Psoas muscle (tissue), 8 donors: Measurements from ENCODE around the gene CNNM3. TPM values are rescaled to one million over a fixed set of nuclear protein-coding genes. Genes with fewer than 3 reads are reported as not detected.

Experiments
- ATAC-seq, 4 donors: fragments of 200-7000 bp; cut with Tn5 transposase; one replicate each; pipeline ENCODE4 v1.9.1; 2020; ENCODE audit warnings: moderate library complexity in 3 of 4, mild to moderate bottlenecking in 2 of 4
- DNase-seq, 2 donors: peaks; one replicate each; pipeline ENCODE4 v3.0.0-alpha.2; 2020
- H3K27ac ChIP-seq: fragments of 200-600 bp; one replicate; pipeline ENCODE4 v1.8.0; 2022
- H3K27me3 ChIP-seq, 3 donors: fragments of 200-600 bp in 1 of 3; one replicate each; pipeline versions ENCODE4 v1.6.1 to v1.8.0; 2013 to 2022; ENCODE audit warnings: low read length in 2 of 3, mild to moderate bottlenecking in 2 of 3, moderate library complexity in 1 of 3; ENCODE audit not compliant: insufficient read depth in 3 of 3
- H3K36me3 ChIP-seq, 2 donors: fragments of 200-600 bp in 1 of 2; one replicate each; pipeline versions ENCODE4 v1.6.1 to v1.8.0; 2013 to 2022; ENCODE audit warnings: low read depth in 1 of 2, mild to moderate bottlenecking in 1 of 2, moderate library complexity in 1 of 2; ENCODE audit not compliant: insufficient read depth in 1 of 2
- H3K4me1 ChIP-seq: fragments of 200-600 bp; one replicate; pipeline ENCODE4 v1.8.0; 2022
- H3K4me3 ChIP-seq: fragments of 200-600 bp; one replicate; pipeline ENCODE4 v1.8.0; 2022; ENCODE audit warnings: mild to moderate bottlenecking
- H3K9me3 ChIP-seq: fragments of 200-600 bp; one replicate; pipeline ENCODE4 v1.8.0; 2022
- WGBS, 3 donors: extraction: QIAGEN DNeasy Blood & Tissue Kit; methylation state at CpG; one replicate each; pipeline versions ENCODE4 v1.1.6 to v1.1.7; 2013; 5-methylcytosine and 5-hydroxymethylcytosine counted together
- intact Hi-C, 2 donors: fragments of 100-400 bp; cut with DNase I; formaldehyde crosslinking; loops; one replicate each; pipeline versions ENCODE4 v1.11.0 to v1.14.2; 2022
- polyA plus RNA-seq, 3 donors: library from polyadenylated mRNA; stranded (reverse); fragments of 200-250 nt; gene quantifications; one replicate each; pipeline ENCODE4 v1.2.3, GENCODE V29; 2013
- total RNA-seq, 4 donors: library from RNA; stranded (reverse); fragmentation: NEBNext Ultra II Directional in 2 of 4; extraction: Animal tissue kit (Norgen Biotek cat#: 25700) in 2 of 4; gene quantifications; one replicate each; pipeline versions ENCODE4 v1.2.1 to v1.2.4, GENCODE V29; 2021 to 2023
- TF ChIP-seq, protein P1 (sequence below): fragments of 200-600 bp; IDR thresholded peaks from one replicate; pipeline ENCODE4 v1.8.0; 2022; ENCODE audit warnings: antibody characterized with exemption
- donor health status: healthy with polysubstance abuse.
- donor health status: DM: no; HTN: no; CAD: no; lungs with moderate emphysema.
- donor health status: Bipolar disorder and iron deficiency.
- donor health status: healthy.
- donor health status: DM: yes; HTN: yes; CAD: no.
- donor health status: DM: no; HTN: no; CAD: no.
- donor health status: DM: no; HTN: no; CAD: no.
- donor health status: DM: yes; HTN: yes; CAD: no.

Gene CNNM3
- total and polyA plus RNA-seq, 7 donors = 4.2 to 12.6 (median 7.7) TPM

DNA sequence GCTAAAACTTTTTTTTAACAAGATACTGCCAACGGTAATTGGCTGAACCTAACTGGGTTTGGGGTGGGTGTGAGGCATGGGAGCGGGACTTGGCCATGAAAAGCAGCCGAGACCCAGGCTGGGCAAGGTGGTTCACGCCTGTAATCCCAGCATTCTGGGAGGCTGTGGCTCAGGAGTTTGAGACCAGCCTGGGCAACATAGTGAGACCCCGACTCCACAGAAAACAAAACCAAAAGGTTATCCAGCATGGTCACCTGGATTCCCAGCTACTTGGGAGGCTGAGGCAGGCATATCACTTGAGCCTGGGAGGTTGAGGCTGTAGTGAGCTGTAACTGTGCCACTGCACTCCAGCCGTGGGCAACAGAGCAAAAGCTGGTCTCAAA, 64.8 kb downstream of the CNNM3 start:
- ATAC-seq (no peak), DNase-seq (no peak)
- TF ChIP-seq, protein P1, sequence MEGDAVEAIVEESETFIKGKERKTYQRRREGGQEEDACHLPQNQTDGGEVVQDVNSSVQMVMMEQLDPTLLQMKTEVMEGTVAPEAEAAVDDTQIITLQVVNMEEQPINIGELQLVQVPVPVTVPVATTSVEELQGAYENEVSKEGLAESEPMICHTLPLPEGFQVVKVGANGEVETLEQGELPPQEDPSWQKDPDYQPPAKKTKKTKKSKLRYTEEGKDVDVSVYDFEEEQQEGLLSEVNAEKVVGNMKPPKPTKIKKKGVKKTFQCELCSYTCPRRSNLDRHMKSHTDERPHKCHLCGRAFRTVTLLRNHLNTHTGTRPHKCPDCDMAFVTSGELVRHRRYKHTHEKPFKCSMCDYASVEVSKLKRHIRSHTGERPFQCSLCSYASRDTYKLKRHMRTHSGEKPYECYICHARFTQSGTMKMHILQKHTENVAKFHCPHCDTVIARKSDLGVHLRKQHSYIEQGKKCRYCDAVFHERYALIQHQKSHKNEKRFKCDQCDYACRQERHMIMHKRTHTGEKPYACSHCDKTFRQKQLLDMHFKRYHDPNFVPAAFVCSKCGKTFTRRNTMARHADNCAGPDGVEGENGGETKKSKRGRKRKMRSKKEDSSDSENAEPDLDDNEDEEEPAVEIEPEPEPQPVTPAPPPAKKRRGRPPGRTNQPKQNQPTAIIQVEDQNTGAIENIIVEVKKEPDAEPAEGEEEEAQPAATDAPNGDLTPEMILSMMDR = no peak
- H3K27ac ChIP-seq = no peak overlapping the region
- no peaks in the 10 kb centered on the region for H3K36me3 ChIP-seq
- H3K4me1 ChIP-seq = no peaks in the 10 kb centered on the region
- H3K9me3 ChIP-seq = no peaks in the 10 kb centered on the region
- no peak overlapping the region for H3K4me3 ChIP-seq
- intact Hi-C loops = no loop called here
- H3K27me3 ChIP-seq = no peaks in the 10 kb centered on the region
- WGBS, 3 donors = 92 to 94% (median 93%) methylated on average over 6 of the region's 6 CpGs

DNA sequence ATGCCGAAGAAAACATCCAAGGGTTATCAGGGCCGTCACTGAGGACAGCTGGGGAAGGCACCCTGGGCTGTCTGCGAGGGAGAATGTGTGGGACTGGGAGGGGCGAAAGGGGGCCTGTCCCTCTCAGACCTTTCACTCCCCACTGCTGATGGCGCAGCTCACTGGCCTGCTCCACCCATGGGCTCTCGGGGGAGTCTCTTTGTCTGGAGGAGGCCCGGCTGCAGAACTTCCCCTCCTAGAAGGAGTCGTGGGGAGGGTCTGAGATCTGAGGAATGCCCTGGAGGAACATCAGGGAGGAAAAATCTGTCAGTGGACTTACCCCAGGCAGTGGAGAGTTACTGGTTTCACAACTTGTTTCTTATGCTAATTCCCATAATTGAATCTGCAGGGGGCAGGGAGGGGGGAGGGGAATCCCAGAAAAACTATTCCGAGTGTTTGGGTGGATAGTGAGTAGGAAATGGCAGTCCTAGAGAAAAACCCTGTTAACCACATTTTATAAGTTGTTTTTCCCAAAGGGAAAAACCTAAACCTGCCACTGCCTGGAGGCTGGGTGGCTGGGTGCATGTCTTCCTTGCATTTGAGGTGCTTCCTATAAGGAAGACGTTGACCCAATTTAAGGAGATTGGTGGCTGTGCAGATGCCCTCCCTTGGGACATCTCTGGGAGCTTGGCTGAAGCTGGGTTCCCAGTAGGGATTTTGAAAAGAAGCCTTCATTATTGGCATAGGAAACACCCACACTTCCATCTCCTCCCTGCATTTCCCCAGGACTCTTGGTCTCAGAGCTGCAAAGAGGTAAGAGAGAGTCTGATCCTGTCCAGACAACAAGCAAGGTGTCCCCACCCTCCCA, 65.5 kb downstream of the CNNM3 start:
- H3K9me3 ChIP-seq = no peaks in the 10 kb centered on the region
- WGBS, 3 donors = 68 to 75% (median 73%) methylated on average over 10 of the region's 10 CpGs
- H3K36me3 ChIP-seq = no peaks in the 10 kb centered on the region
- intact Hi-C loops = no loop called here
- H3K27ac ChIP-seq = no peak overlapping the region
- H3K4me1 ChIP-seq = no peaks in the 10 kb centered on the region
- TF ChIP-seq, protein P1 = no peak
- ATAC-seq = no peak
- H3K27me3 ChIP-seq = no peaks in the 10 kb centered on the region
- DNase-seq = no peak
- H3K4me3 ChIP-seq = no peak overlapping the region

DNA sequence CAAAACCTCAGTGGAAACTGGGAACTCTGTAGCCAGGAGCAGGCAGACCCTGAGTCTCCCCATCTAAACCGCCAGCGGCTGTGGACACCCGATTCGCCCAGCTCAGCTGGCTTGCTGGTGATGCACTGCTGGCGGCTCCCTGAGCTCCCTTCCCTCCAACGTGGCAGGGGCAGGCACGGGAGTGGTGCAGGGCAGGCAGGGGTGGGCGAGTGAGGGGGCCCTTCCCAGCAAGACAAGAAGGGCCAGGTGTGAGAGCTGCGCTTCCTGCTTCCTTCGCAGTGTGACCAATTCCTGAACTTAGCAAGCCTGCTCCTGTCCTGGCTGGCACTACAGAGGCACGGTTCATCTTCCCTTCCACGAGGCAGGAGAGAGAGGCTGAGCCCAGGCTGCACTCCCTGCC, 66.2 kb downstream of the CNNM3 start:
- Histone ChIP-seq H3K27me3 (no peaks in the 10 kb centered on the region), H3K4me3 (no peak overlapping the region), H3K9me3 (no peaks in the 10 kb centered on the region), H3K36me3 (no peaks in the 10 kb centered on the region), H3K27ac (no peak overlapping the region), H3K4me1 (peaks cover under 1% of the 10 kb centered on the region)
- intact Hi-C loops = no loop called here
- 66 to 77% (median 68%) methylated on average over 12 of the region's 12 CpGs for WGBS, 3 donors
- TF ChIP-seq, protein P1 = no peak
- DNase-seq = no peak
- no peak for ATAC-seq

DNA sequence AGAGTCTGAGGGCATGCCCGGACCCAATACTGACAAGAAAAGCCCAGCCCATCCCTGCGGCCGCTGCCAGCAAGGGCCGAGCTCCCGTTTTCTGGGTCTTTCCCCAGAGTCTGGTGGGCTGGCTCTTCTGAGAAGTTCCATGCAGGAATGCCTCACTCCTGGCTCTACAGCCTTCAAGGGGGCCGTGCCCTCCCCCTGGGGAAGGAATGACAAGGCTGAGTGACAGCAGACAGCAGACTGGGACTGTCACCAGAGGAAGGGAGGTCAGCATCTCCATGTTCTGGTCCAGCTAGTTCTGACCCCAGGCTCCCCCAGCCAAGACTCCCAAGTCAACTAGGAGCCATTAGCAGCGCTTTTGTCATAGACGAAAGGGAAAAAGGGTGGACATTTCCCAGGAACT, 66.8 kb downstream of the CNNM3 start:
- Histone ChIP-seq H3K36me3 (no peaks in the 10 kb centered on the region), H3K4me3 (no peak overlapping the region), H3K27me3 (no peaks in the 10 kb centered on the region), H3K4me1 (peaks cover 8% of the 10 kb centered on the region), H3K27ac (no peak overlapping the region), H3K9me3 (no peaks in the 10 kb centered on the region)
- intact Hi-C loops = no loop called here
- WGBS, 3 donors = 78 to 83% (median 82%) methylated on average over 8 of the region's 8 CpGs
- DNase-seq (no peak), ATAC-seq (no peak)
- TF ChIP-seq, protein P1 = no peak

DNA sequence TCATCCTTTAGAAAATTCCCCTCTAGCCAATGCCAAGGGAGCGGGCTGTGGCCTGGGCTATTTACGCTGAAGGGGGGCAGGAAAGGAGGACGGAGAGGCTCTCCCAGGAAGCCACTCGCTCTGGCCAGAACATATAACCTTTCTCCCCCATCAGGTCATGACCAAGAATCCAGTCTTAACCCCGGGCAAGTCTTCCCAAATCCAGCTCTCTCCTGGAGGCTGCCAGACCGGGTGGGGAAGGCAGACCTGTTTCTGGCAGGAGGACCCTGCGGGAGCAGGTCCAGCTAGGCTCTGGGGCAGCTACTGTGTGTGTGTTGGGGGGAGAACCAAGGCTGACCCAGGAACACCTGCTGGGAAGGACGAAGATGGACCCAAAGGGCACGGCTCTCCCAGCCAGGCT, 67.2 kb downstream of the CNNM3 start:
- Histone ChIP-seq H3K36me3 (no peaks in the 10 kb centered on the region), H3K4me3 (no peak overlapping the region), H3K27me3 (no peaks in the 10 kb centered on the region), H3K9me3 (no peaks in the 10 kb centered on the region), H3K27ac (no peak overlapping the region), H3K4me1 (peaks cover 12% of the 10 kb centered on the region)
- TF ChIP-seq, protein P1 = no peak
- intact Hi-C loops = no loop called here
- DNase-seq = no peak
- ATAC-seq = no peak
- WGBS, 3 donors = 77 to 87% (median 87%) methylated on average over 7 to 9 of the region's 9 CpGs
